ENCODE data around the gene PDF.

DNA sequence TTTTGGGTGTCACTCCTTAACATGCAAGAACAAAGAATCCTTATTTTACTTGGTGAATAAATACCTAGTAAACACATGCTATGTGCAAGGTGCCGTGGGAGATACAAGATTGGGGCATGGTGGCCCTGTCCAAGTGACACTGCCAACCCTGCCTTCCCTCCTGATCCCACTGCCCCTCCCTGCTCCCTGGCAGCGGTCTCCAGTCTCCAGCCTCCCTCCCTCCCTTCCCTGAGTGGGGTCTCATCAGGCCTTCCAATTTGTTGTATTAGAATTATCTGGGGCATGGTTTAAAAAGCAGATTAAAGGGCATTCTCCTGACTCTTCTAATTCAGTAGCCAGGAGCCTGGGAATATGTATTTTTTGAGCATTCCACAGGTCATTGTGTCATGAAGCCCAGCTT lies 33.7 kb upstream of the PDF start:
- TF ChIP-seq POLR2A (IDR thresholded peaks at IDR 0.05): no peak
- TF ChIP-seq, protein P1, sequence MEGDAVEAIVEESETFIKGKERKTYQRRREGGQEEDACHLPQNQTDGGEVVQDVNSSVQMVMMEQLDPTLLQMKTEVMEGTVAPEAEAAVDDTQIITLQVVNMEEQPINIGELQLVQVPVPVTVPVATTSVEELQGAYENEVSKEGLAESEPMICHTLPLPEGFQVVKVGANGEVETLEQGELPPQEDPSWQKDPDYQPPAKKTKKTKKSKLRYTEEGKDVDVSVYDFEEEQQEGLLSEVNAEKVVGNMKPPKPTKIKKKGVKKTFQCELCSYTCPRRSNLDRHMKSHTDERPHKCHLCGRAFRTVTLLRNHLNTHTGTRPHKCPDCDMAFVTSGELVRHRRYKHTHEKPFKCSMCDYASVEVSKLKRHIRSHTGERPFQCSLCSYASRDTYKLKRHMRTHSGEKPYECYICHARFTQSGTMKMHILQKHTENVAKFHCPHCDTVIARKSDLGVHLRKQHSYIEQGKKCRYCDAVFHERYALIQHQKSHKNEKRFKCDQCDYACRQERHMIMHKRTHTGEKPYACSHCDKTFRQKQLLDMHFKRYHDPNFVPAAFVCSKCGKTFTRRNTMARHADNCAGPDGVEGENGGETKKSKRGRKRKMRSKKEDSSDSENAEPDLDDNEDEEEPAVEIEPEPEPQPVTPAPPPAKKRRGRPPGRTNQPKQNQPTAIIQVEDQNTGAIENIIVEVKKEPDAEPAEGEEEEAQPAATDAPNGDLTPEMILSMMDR (IDR thresholded peaks at IDR 0.05): no peak

All from Peyer's patch (tissue), 4 donors.